Measurements from ENCODE around the gene MRFAP1.
"Not testable (repeated sequence)": the region's sequence is repeated elsewhere in the genome, so short reads cannot be mapped to it uniquely, and the experiment has no call there.

The MRFAP1 gene

GRCh38 chr4:6639137-6639680 is 1.3 kb upstream of the MRFAP1 start:
- H3K4me3 ChIP-seq (ENCODE audit: low read length): no peak overlapping the region
- TF ChIP-seq ZNF274 (IDR thresholded peaks at IDR 0.05; ENCODE audit: low read depth, low read length): no peak

- TF ChIP-seq ZNF274 (IDR thresholded peaks at IDR 0.05; ENCODE audit: low read depth, low read length): no peak
- peak overlapping the region; percentile 86 for H3K4me3 ChIP-seq (ENCODE audit: low read length)
Observed at GRCh38 chr4:6641164-6641970, 882 bp downstream of the MRFAP1 start.

- peak overlapping the region; percentile 86 for H3K4me3 ChIP-seq (ENCODE audit: low read length)
- TF ChIP-seq ZNF274 (IDR thresholded peaks at IDR 0.05; ENCODE audit: low read depth, low read length): no peak
Observed at GRCh38 chr4:6641971-6642320, 1.5 kb downstream of the MRFAP1 start.

GRCh38 chr4:6643141-6643847 is 2.8 kb downstream of the MRFAP1 start:
- no peak overlapping the region for H3K4me3 ChIP-seq (ENCODE audit: low read length)
- no peak for TF ChIP-seq ZNF274 (IDR thresholded peaks at IDR 0.05; ENCODE audit: low read depth, low read length)

- no peak for TF ChIP-seq ZNF274 (IDR thresholded peaks at IDR 0.05; ENCODE audit: low read depth, low read length)
- H3K4me3 ChIP-seq (ENCODE audit: low read length): no peak overlapping the region
Observed at GRCh38 chr4:6644792-6645530, 4.5 kb downstream of the MRFAP1 start.

- TF ChIP-seq ZNF274 (IDR thresholded peaks at IDR 0.05; ENCODE audit: low read depth, low read length): no peak
- no peak overlapping the region for H3K4me3 ChIP-seq (ENCODE audit: low read length)
Observed at GRCh38 chr4:6647169-6647568, 6.7 kb downstream of the MRFAP1 start.

- no peak for TF ChIP-seq ZNF274 (IDR thresholded peaks at IDR 0.05; ENCODE audit: low read depth, low read length)
- no peak overlapping the region for H3K4me3 ChIP-seq (ENCODE audit: low read length)
Observed at GRCh38 chr4:6647582-6648230, 7.2 kb downstream of the MRFAP1 start.

- TF ChIP-seq ZNF274 (IDR thresholded peaks at IDR 0.05; ENCODE audit: low read depth, low read length): no peak
- no peak overlapping the region for H3K4me3 ChIP-seq (ENCODE audit: low read length)
Observed at GRCh38 chr4:6649216-6649615, 8.7 kb downstream of the MRFAP1 start.

- H3K4me3 ChIP-seq (ENCODE audit: low read length): not testable (repeated sequence)
Observed at GRCh38 chr4:6654211-6654610, 13.7 kb downstream of the MRFAP1 start.

GRCh38 chr4:6655291-6655690 is 14.8 kb downstream of the MRFAP1 start:
- not testable (repeated sequence) for H3K4me3 ChIP-seq (ENCODE audit: low read length)

GRCh38 chr4:6655924-6656323 is 15.4 kb downstream of the MRFAP1 start:
- TF ChIP-seq ZNF274 (IDR thresholded peaks at IDR 0.05; ENCODE audit: low read depth, low read length): no peak
- H3K4me3 ChIP-seq (ENCODE audit: low read length): no peak overlapping the region

GRCh38 chr4:6657242-6658208 is 17.0 kb downstream of the MRFAP1 start:
- no peak overlapping the region for H3K4me3 ChIP-seq (ENCODE audit: low read length)
- no peak for TF ChIP-seq ZNF274 (IDR thresholded peaks at IDR 0.05; ENCODE audit: low read depth, low read length)

- H3K4me3 ChIP-seq (ENCODE audit: low read length): no peak overlapping the region
- no peak for TF ChIP-seq ZNF274 (IDR thresholded peaks at IDR 0.05; ENCODE audit: low read depth, low read length)
Observed at GRCh38 chr4:6658209-6658595, 17.7 kb downstream of the MRFAP1 start.

Measured in GM08714 (cell line).